Neutrophil (primary cell): Measurements from ENCODE around the gene IFIT3.

Experiments used
- H3K27ac ChIP-seq: fragments of 200-600 bp; sonication (generic); 2 replicates; pipeline ENCODE4 v1.5.1; 2016; ENCODE audit warnings: mild to moderate bottlenecking, moderate library complexity
- H3K27me3 ChIP-seq: fragments of 200-600 bp; sonication (generic); 2 replicates; pipeline ENCODE4 v1.6.0; 2016; ENCODE audit warnings: mild to moderate bottlenecking
- H3K36me3 ChIP-seq: fragments of 200-600 bp; sonication (generic); 2 replicates; pipeline ENCODE4 v1.5.1; 2017
- H3K4me1 ChIP-seq, 2 experiments: fragments of 200-600 bp in 1 of 2; sonication (generic) in 1 of 2; 1 replicate in 1 of 2; 2 replicates in 1 of 2; pipeline versions ENCODE4 v1.5.1 to v1.6.1; 2013 to 2016; ENCODE audit warnings: low read depth in 1 of 2, low read length in 1 of 2, mild to moderate bottlenecking in 1 of 2, moderate library complexity in 1 of 2; ENCODE audit not compliant: control insufficient read depth in 1 of 2, insufficient read depth in 1 of 2
- H3K4me3 ChIP-seq, 2 experiments: fragments of 200-600 bp in 1 of 2; sonication (generic) in 1 of 2; 1 replicate in 1 of 2; 2 replicates in 1 of 2; pipeline ENCODE4 v1.5.1; 2013 to 2016; ENCODE audit warnings: low read depth in 1 of 2, low read length in 1 of 2, mild to moderate bottlenecking in 1 of 2, moderate library complexity in 1 of 2
- H3K9me3 ChIP-seq: fragments of 200-600 bp; sonication (generic); 2 replicates; pipeline ENCODE4 v1.5.1; 2016
- CTCF ChIP-seq: fragments of 200-600 bp; sonication (generic); IDR thresholded peaks from 2 replicates; pipeline ENCODE4 v1.5.1; 2016; ENCODE audit warnings: antibody characterized with exemption

The IFIT3 gene

GRCh38 chr10:89360157-89360556 lies 32.4 kb downstream of the IFIT3 start:
- no peak overlapping the region for H3K27ac ChIP-seq
- no peak for TF ChIP-seq CTCF
- H3K27me3 ChIP-seq: no peaks in the 10 kb centered on the region
- no peaks in the 10 kb centered on the region for H3K4me1 ChIP-seq
- H3K36me3 ChIP-seq: no peaks in the 10 kb centered on the region
- H3K9me3 ChIP-seq: no peaks in the 10 kb centered on the region
- H3K4me3 ChIP-seq: no peak overlapping the region

- Histone ChIP-seq H3K27ac (no peak overlapping the region), H3K36me3 (no peaks in the 10 kb centered on the region), H3K27me3 (no peaks in the 10 kb centered on the region), H3K4me1 (no peaks in the 10 kb centered on the region), H3K4me3 (no peak overlapping the region), H3K9me3 (no peaks in the 10 kb centered on the region)
- TF ChIP-seq CTCF: no peak
These were observed 35.1 kb downstream of the IFIT3 start for GRCh38 chr10:89362929-89363328.

- Histone ChIP-seq H3K27me3 (no peaks in the 10 kb centered on the region), H3K9me3 (no peaks in the 10 kb centered on the region), H3K36me3 (no peaks in the 10 kb centered on the region), H3K4me1 (no peaks in the 10 kb centered on the region), H3K4me3 (no peak overlapping the region), H3K27ac (no peak overlapping the region)
- TF ChIP-seq CTCF: no peak
These were observed 36.1 kb downstream of the IFIT3 start for GRCh38 chr10:89363729-89364442.

- H3K27ac ChIP-seq: no peak overlapping the region
- no peaks in the 10 kb centered on the region for H3K36me3 ChIP-seq
- no peaks in the 10 kb centered on the region for H3K9me3 ChIP-seq
- H3K4me3 ChIP-seq: no peak overlapping the region
- TF ChIP-seq CTCF: no peak
- H3K27me3 ChIP-seq: no peaks in the 10 kb centered on the region
- H3K4me1 ChIP-seq: no peaks in the 10 kb centered on the region
These were observed 36.7 kb downstream of the IFIT3 start for GRCh38 chr10:89364531-89364930.

- Histone ChIP-seq H3K27ac (no peak overlapping the region), H3K9me3 (no peaks in the 10 kb centered on the region), H3K36me3 (no peaks in the 10 kb centered on the region), H3K4me1 (no peaks in the 10 kb centered on the region), H3K27me3 (no peaks in the 10 kb centered on the region), H3K4me3 (no peak overlapping the region)
- TF ChIP-seq CTCF: no peak
These were observed 39.7 kb downstream of the IFIT3 start for GRCh38 chr10:89367529-89367928.

- no peaks in the 10 kb centered on the region for H3K4me1 ChIP-seq
- no peak overlapping the region for H3K4me3 ChIP-seq
- no peaks in the 10 kb centered on the region for H3K9me3 ChIP-seq
- TF ChIP-seq CTCF: no peak
- H3K27me3 ChIP-seq: no peaks in the 10 kb centered on the region
- no peaks in the 10 kb centered on the region for H3K36me3 ChIP-seq
- H3K27ac ChIP-seq: no peak overlapping the region
These were observed 40.3 kb downstream of the IFIT3 start for GRCh38 chr10:89368129-89368528.
